HepG2 (cell line): ENCODE measurements around the gene CD3D. TPM values are rescaled to one million over a fixed set of nuclear protein-coding genes. Genes with fewer than 3 reads are reported as not detected.

Source experiments
- GATAD1 ChIP-seq: IDR thresholded peaks from 2 replicates; pipeline ENCODE4 v1.6.1; 2016; ENCODE audit warnings: missing genetic modification reagents, missing compliant biosample characterization
- HNRNPH1 ChIP-seq: fragments of 200-400 bp; formaldehyde crosslinking; optimal IDR thresholded peaks from 2 replicates; pipeline ENCODE3; 2017; ENCODE audit warnings: mild to moderate bottlenecking, low read depth, low read length
- KLF13 ChIP-seq: sonication (generic); formaldehyde crosslinking; IDR thresholded peaks from 2 replicates; pipeline ENCODE4 v1.4.0; 2020; ENCODE audit warnings: mild to moderate bottlenecking, missing genetic modification reagents
- NFAT5 ChIP-seq: sonication (generic); formaldehyde crosslinking; IDR thresholded peaks from 2 replicates; pipeline ENCODE4 v1.4.0; 2020; ENCODE audit warnings: missing genetic modification reagents
- SMC3 ChIP-seq: IDR thresholded peaks from 2 replicates; pipeline ENCODE4 v1.6.1; 2011; ENCODE audit warnings: low read length, improper control_type of control experiment
- ZBTB39 ChIP-seq: sonication (generic); formaldehyde crosslinking; IDR thresholded peaks from 2 replicates; pipeline ENCODE4 v1.5.0; 2020; ENCODE audit warnings: missing genetic modification reagents
- polyA plus RNA-seq, 8 experiments: library from polyadenylated mRNA; depleted of rRNA in 3 of 8; stranded (reverse) in 7 of 8; unstranded in 1 of 8; fragments of >200 nt; fragmentation: Illumina TruSeq in 4 of 8; extraction: Trizol in 4 of 8; gene quantifications; 2 replicates each; pipeline versions ENCODE4 v1.2.1 to v1.2.3, GENCODE V29; 2011 to 2016; ENCODE audit warnings: low read depth in 4 of 8, missing spikeins in 1 of 8, mixed read lengths in 1 of 8; ENCODE audit not compliant: insufficient read depth in 1 of 8
- total RNA-seq, 5 experiments: library from RNA; depleted of rRNA; stranded (reverse); fragments of >200 nt; fragmentation: Illumina TruSeq; extraction: Trizol; gene quantifications; 2 replicates each; pipeline ENCODE4 v1.2.3, GENCODE V29; 2016; ENCODE audit warnings: low read depth in 1 of 5

Gene CD3D
- total and polyA plus RNA-seq, 2 of the 13 experiments (the other 11 are each of a cell fraction or from before 2014, with no cell fraction given), result 0.66 to 6.6 TPM

- no peak for TF ChIP-seq NFAT5 (CRISPR knock-in tag)
- no peak for TF ChIP-seq KLF13
- TF ChIP-seq SMC3, result no peak
- no peak for TF ChIP-seq ZBTB39 (CRISPR knock-in tag)
- TF ChIP-seq HNRNPH1, result no peak
- no peak for TF ChIP-seq GATAD1 (CRISPR knock-in tag)
- TF ChIP-seq, all 625 proteins: peak for 0
Observed at GRCh38 chr11:118304568-118305248, 37.8 kb downstream of the CD3D start, which contains the start of gene CD3E (continued).
